HG03457 (cell line): ENCODE data around the gene KRTAP6-2.

Experiments used
- ATAC-seq: cut with Tn5 transposase; IDR thresholded peaks from one replicate; pipeline ENCODE4 v1.9.1; 2021; ENCODE audit warnings: moderate number of reproducible peaks; ENCODE audit not compliant: unreplicated experiment

KRTAP6-2 gene

GRCh38 chr21:30577766-30578165 is 20.9 kb downstream of the KRTAP6-2 start:
- ATAC-seq = no peak

- no peak for ATAC-seq
Measured at GRCh38 chr21:30567617-30568016, 31.1 kb downstream of the KRTAP6-2 start.

- no peak for ATAC-seq
Measured at GRCh38 chr21:30563630-30564029, 35.1 kb downstream of the KRTAP6-2 start.

GRCh38 chr21:30563072-30563471 is 35.6 kb downstream of the KRTAP6-2 start:
- no peak for ATAC-seq

GRCh38 chr21:30561957-30562356 is 36.7 kb downstream of the KRTAP6-2 start:
- no peak for ATAC-seq

GRCh38 chr21:30561264-30561895 is 37.3 kb downstream of the KRTAP6-2 start, which contains the start of gene KRTAP19-7:
Gene KRTAP19-7, minus strand, starts transcription at chr21:30561314. Its CDS starts 25 bp downstream, at chr21:30561289.
- ATAC-seq = no peak

- ATAC-seq = no peak
Measured at GRCh38 chr21:30555095-30555494, 43.6 kb downstream of the KRTAP6-2 start.

- ATAC-seq = no peak
Measured at GRCh38 chr21:30552782-30553181, 45.9 kb downstream of the KRTAP6-2 start.
